Neutrophil (primary cell): ENCODE data around the gene SLC16A9.

Source experiments
- H3K27ac ChIP-seq: fragments of 200-600 bp; sonication (generic); 2 replicates; pipeline ENCODE4 v1.5.1; 2016; ENCODE audit warnings: mild to moderate bottlenecking, moderate library complexity
- H3K27me3 ChIP-seq: fragments of 200-600 bp; sonication (generic); 2 replicates; pipeline ENCODE4 v1.6.0; 2016; ENCODE audit warnings: mild to moderate bottlenecking
- H3K36me3 ChIP-seq: fragments of 200-600 bp; sonication (generic); 2 replicates; pipeline ENCODE4 v1.5.1; 2017
- H3K4me1 ChIP-seq, 2 experiments: fragments of 200-600 bp in 1 of 2; sonication (generic) in 1 of 2; 1 replicate in 1 of 2; 2 replicates in 1 of 2; pipeline versions ENCODE4 v1.5.1 to v1.6.1; 2013 to 2016; ENCODE audit warnings: low read depth in 1 of 2, low read length in 1 of 2, mild to moderate bottlenecking in 1 of 2, moderate library complexity in 1 of 2; ENCODE audit not compliant: control insufficient read depth in 1 of 2, insufficient read depth in 1 of 2
- H3K4me3 ChIP-seq, 2 experiments: fragments of 200-600 bp in 1 of 2; sonication (generic) in 1 of 2; 1 replicate in 1 of 2; 2 replicates in 1 of 2; pipeline ENCODE4 v1.5.1; 2013 to 2016; ENCODE audit warnings: low read depth in 1 of 2, low read length in 1 of 2, mild to moderate bottlenecking in 1 of 2, moderate library complexity in 1 of 2
- H3K9me3 ChIP-seq: fragments of 200-600 bp; sonication (generic); 2 replicates; pipeline ENCODE4 v1.5.1; 2016
- CTCF ChIP-seq: fragments of 200-600 bp; sonication (generic); IDR thresholded peaks from 2 replicates; pipeline ENCODE4 v1.5.1; 2016; ENCODE audit warnings: antibody characterized with exemption

The SLC16A9 gene

DNA sequence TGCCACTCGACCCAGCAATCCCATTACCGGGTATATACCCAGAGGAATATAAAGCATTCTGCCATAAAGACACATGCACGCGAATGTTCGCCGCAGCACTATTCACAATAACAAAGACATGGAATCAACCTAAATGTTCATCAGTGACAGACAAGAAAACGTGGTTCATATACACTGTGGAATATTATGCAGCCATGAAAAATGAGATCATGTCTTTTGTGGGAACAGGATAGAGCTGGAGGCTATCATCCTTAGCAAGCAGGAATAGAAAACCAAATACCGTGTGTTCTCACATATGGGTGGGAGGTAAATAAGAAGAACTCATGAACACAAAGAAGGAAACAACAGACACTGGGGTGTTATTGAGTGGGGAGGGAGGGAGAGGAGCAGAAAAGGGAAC lies 84.7 kb downstream of the SLC16A9 start:
- no peak for TF ChIP-seq CTCF

DNA sequence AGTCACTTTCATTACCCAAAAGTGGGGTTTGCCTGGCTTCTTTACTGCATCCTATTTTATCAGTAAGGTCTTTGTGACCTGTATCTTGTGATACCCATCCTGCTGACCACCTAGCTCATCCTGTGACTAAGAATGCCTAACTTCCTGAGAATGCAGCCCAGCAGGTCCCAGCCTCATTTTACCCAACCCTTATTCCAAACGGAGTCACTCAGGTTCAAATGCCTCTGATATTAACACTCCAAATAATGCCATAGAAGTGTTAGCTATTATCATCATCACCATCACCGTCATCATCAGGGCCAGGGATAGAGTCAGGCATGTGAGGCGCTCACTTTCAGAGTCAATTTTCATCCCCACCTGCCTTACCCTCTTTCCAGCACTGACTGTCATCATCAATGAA lies 85.5 kb downstream of the SLC16A9 start:
- H3K4me3 ChIP-seq, result no peak overlapping the region
- H3K27me3 ChIP-seq, result no peaks in the 10 kb centered on the region
- no peaks in the 10 kb centered on the region for H3K4me1 ChIP-seq
- TF ChIP-seq CTCF, result no peak
- no peaks in the 10 kb centered on the region for H3K36me3 ChIP-seq
- H3K9me3 ChIP-seq, result no peaks in the 10 kb centered on the region
- H3K27ac ChIP-seq, result no peak overlapping the region

More for the DNA sequence above, 84.7 kb downstream of the SLC16A9 start:
- no peak overlapping the region for H3K4me3 ChIP-seq
- H3K4me1 ChIP-seq, result no peaks in the 10 kb centered on the region
- H3K9me3 ChIP-seq, result no peaks in the 10 kb centered on the region
- no peaks in the 10 kb centered on the region for H3K36me3 ChIP-seq
- no peak overlapping the region for H3K27ac ChIP-seq
- no peaks in the 10 kb centered on the region for H3K27me3 ChIP-seq

- Histone ChIP-seq H3K4me3 (no peak overlapping the region), H3K27ac (no peak overlapping the region), H3K4me1 (no peaks in the 10 kb centered on the region), H3K27me3 (no peaks in the 10 kb centered on the region), H3K9me3 (no peaks in the 10 kb centered on the region), H3K36me3 (no peaks in the 10 kb centered on the region)
- no peak for TF ChIP-seq CTCF
Measured at GRCh38 chr10:59623133-59624121, 86.2 kb downstream of the SLC16A9 start.

DNA sequence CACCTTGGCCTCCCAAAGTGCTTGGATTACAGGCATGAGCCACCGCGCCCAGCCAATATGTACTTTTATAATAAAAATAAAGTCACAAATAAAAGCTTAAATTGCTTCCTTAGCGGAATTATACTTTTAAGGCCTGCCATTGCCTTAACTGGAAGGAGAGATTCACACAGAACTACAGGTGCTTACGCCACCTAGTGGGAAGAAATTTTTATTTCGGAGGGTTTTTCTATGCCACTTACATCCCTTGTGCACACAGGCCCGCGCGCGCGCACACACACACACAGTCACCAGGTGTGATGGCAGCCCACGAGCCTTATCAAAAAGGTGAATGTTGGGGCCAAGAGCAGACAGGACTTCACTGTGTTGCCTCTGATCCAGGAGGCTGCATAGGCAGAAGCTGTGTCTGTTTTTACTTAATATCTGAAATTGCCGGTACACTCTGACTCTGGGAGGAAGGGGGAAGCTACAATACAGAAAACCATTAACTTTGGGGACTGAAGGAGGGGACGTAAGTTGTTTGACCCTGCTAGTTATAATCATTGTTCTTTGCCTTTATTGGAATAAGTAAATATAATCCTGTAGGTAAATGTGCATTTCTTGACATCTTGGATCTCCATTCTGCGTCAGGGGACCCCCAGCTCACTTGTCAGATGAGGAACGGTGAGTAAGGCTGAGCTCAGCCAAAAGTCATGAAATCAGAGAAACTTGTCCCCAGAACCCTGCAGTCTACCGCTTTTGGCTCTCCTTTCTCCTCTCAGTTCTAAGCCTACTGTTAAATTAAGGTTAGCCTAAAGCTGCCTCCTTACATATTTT lies 87.1 kb downstream of the SLC16A9 start:
- no peak for TF ChIP-seq CTCF
- H3K9me3 ChIP-seq, result no peaks in the 10 kb centered on the region
- H3K27ac ChIP-seq, result no peak overlapping the region
- H3K4me1 ChIP-seq, result no peaks in the 10 kb centered on the region
- H3K4me3 ChIP-seq, result no peak overlapping the region
- H3K27me3 ChIP-seq, result no peaks in the 10 kb centered on the region
- no peaks in the 10 kb centered on the region for H3K36me3 ChIP-seq

GRCh38 chr10:59621771-59622170 lies 87.9 kb downstream of the SLC16A9 start:
- TF ChIP-seq CTCF, result no peak
- no peak overlapping the region for H3K27ac ChIP-seq
- H3K36me3 ChIP-seq, result no peaks in the 10 kb centered on the region
- no peaks in the 10 kb centered on the region for H3K9me3 ChIP-seq
- H3K27me3 ChIP-seq, result no peaks in the 10 kb centered on the region
- H3K4me1 ChIP-seq, result no peaks in the 10 kb centered on the region
- no peak overlapping the region for H3K4me3 ChIP-seq
